Caco-2 (cell line): ENCODE results near the gene NTN5. TPM values are rescaled to one million over a fixed set of nuclear protein-coding genes. Genes with fewer than 3 reads are reported as not detected.
"Not testable (repeated sequence)": the region's sequence is repeated elsewhere in the genome, so short reads cannot be mapped to it uniquely, and the experiment has no call there.

Experiments used
- BruUV-seq: library from RNA; stranded (reverse); fragments of 400-500 nt; replicated peaks from 2 replicates; lab custom pipeline; 2021; lab: Mats Ljungman, UMichigan
- CTCF ChIA-PET: fragments of 300-600 bp; sonication (Branson Sonifier 250); formaldehyde crosslinking; loops from one replicate; lab custom pipeline; 2022; ENCODE audit warnings: antibody characterized with exemption; lab: Charles Lee
- POLR2A ChIA-PET: fragments of 300-600 bp; sonication (Branson Sonifier 250); formaldehyde crosslinking; loops from one replicate; lab custom pipeline; 2022; ENCODE audit warnings: antibody characterized with exemption; lab: Charles Lee
- DNase-seq, 2 experiments: peaks; one replicate each; pipeline versions ENCODE4 v3.0.0 to v3.0.0-alpha.2; 2020 to 2022
- H3K27me3 ChIP-seq: replicated peaks from 2 replicates; pipeline ENCODE4 v1.6.0; 2011; ENCODE audit warnings: low read length; ENCODE audit not compliant: control insufficient read depth, insufficient read depth
- H3K36me3 ChIP-seq: 2 replicates; pipeline ENCODE4 v1.5.1; 2011; ENCODE audit warnings: low read length; ENCODE audit not compliant: control insufficient read depth, insufficient read depth
- H3K4me1 ChIP-seq: fragments of 250-450 bp; sonication (Bioruptor Pico); 2 replicates; pipeline ENCODE4 v1.5.1; 2020; ENCODE audit warnings: mild to moderate bottlenecking
- H3K4me3 ChIP-seq: 2 replicates; pipeline ENCODE4 v1.5.1; 2011; ENCODE audit warnings: low read depth, mild to moderate bottlenecking, control low read depth, low read length
- H3K9me3 ChIP-seq: fragments of 250-450 bp; sonication (Bioruptor Pico); 2 replicates; pipeline ENCODE4 v1.5.1; 2020; ENCODE audit warnings: mild to moderate bottlenecking, moderate library complexity
- H3K27ac Mint-ChIP-seq: one replicate; pipeline ENCODE4 v1.8.0; 2022; ENCODE audit warnings: mixed read lengths; ENCODE audit not compliant: unreplicated experiment
- H3K27me3 Mint-ChIP-seq: one replicate; pipeline ENCODE4 v1.8.0; 2022; ENCODE audit warnings: mixed read lengths; ENCODE audit not compliant: insufficient read depth, unreplicated experiment
- H3K36me3 Mint-ChIP-seq: one replicate; pipeline ENCODE4 v1.8.0; 2022; ENCODE audit warnings: mild to moderate bottlenecking, mixed read lengths; ENCODE audit not compliant: insufficient read depth, unreplicated experiment
- H3K4me1 Mint-ChIP-seq: one replicate; pipeline ENCODE4 v1.8.0; 2022; ENCODE audit warnings: low read depth, mixed read lengths; ENCODE audit not compliant: unreplicated experiment
- H3K4me3 Mint-ChIP-seq: one replicate; pipeline ENCODE4 v1.8.0; 2022; ENCODE audit warnings: mild to moderate bottlenecking, moderate library complexity, mixed read lengths; ENCODE audit not compliant: unreplicated experiment
- H3K9me3 Mint-ChIP-seq: one replicate; pipeline ENCODE4 v1.8.0; 2022; ENCODE audit warnings: mixed read lengths; ENCODE audit not compliant: unreplicated experiment
- intact Hi-C: fragments of 100-400 bp; cut with micrococcal nuclease; formaldehyde crosslinking; loops from one replicate; pipeline ENCODE4 v1.10.0; 2022; ENCODE audit not compliant: unreplicated experiment
- total RNA-seq: library from RNA; stranded (reverse); gene quantifications from 2 replicates; pipeline ENCODE4 v1.2.3, GENCODE V29; 2022
- TF ChIP-seq, protein P1 (sequence below), 2 experiments: fragments of 200-600 bp in 1 of 2; IDR thresholded peaks; 1 replicate in 1 of 2; 2 replicates in 1 of 2; pipeline versions ENCODE4 v1.5.1 to v1.8.0; 2011 to 2022; ENCODE audit warnings: antibody characterized with exemption in 1 of 2, control low read depth in 1 of 2, inconsistent platforms in 1 of 2, low read depth in 1 of 2, low read length in 1 of 2, mild to moderate bottlenecking in 1 of 2, moderate library complexity in 1 of 2; ENCODE audit not compliant: insufficient read depth in 1 of 2, severe bottlenecking in 1 of 2, unreplicated experiment in 1 of 2

The NTN5 gene
- total RNA-seq, 1 experiment from 2014 or later = 0.34 TPM

DNA sequence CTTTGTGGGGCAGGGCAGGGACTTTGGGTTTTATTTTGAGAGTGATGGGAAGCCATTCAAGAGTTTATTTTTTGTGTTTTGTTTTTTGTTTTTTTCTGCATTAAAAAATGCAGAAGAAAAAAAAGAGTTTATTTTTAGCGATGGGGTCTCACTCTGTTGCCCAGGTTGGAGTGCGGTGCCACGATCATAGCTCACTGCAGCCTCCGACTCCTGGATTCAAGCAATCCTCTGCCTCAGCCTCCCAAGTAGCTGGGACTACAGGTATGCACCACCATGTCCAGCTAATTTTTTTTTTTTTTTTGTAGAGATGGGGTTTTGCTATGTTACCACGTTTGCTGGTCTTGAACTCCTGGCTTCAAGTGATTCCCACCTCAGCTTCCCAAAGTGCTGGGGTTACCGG lies 14.3 kb downstream of the NTN5 start:
- H3K4me1 ChIP-seq = peaks cover 10% of the 10 kb centered on the region; the same call in 1 of the 2 replicates
- Mint-ChIP-seq H3K9me3 (no peaks in the 10 kb centered on the region), H3K4me1 (no peaks in the 10 kb centered on the region), H3K4me3 (no peak overlapping the region), H3K27ac (no peak overlapping the region), H3K36me3 (peaks cover 9% of the 10 kb centered on the region), H3K27me3 (no peaks in the 10 kb centered on the region)
- ChIA-PET CTCF (no interaction called here), POLR2A (no interaction called here)
- DNase-seq = no peak
- H3K36me3 ChIP-seq = no peaks in the 10 kb centered on the region
- TF ChIP-seq, protein P1, sequence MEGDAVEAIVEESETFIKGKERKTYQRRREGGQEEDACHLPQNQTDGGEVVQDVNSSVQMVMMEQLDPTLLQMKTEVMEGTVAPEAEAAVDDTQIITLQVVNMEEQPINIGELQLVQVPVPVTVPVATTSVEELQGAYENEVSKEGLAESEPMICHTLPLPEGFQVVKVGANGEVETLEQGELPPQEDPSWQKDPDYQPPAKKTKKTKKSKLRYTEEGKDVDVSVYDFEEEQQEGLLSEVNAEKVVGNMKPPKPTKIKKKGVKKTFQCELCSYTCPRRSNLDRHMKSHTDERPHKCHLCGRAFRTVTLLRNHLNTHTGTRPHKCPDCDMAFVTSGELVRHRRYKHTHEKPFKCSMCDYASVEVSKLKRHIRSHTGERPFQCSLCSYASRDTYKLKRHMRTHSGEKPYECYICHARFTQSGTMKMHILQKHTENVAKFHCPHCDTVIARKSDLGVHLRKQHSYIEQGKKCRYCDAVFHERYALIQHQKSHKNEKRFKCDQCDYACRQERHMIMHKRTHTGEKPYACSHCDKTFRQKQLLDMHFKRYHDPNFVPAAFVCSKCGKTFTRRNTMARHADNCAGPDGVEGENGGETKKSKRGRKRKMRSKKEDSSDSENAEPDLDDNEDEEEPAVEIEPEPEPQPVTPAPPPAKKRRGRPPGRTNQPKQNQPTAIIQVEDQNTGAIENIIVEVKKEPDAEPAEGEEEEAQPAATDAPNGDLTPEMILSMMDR (IDR thresholded peaks at IDR 0.05; ENCODE audit: insufficient read depth in 1 of 2, low read depth in 1 of 2, low read length in 1 of 2, severe bottlenecking in 1 of 2, unreplicated experiment in 1 of 2) = no peak
- no TSS peak for BruUV-seq
- H3K4me3 ChIP-seq = no peak overlapping the region
- H3K27me3 ChIP-seq = no peaks in the 10 kb centered on the region
- H3K9me3 ChIP-seq = no peaks in the 10 kb centered on the region
- intact Hi-C loops = no loop called here

DNA sequence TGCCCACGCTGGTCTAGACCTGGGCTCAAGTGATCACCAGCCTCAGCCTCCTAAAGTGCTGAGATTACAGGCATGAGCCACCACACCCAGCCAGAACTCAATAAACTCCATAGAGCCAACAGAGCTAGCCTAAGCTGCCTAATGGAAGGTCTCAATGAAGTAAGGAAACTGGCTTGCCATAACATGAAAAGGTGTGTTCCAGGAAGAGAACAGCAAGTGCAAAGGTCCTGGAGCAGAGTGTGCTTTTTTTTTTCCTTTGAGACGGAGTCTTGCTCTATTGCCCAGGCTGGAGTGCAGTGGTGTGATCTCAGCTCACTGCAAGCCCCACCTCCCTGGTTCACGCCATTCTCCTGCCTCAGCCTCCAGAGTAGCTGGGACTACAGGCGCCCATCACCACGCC lies 15.0 kb downstream of the NTN5 start:
- peaks cover 10% of the 10 kb centered on the region; the same call in 1 of the 2 replicates for H3K4me1 ChIP-seq
- H3K36me3 ChIP-seq, H3K4me3 ChIP-seq, H3K36me3 Mint-ChIP-seq, H3K27ac Mint-ChIP-seq, H3K4me3 Mint-ChIP-seq, H3K27me3 Mint-ChIP-seq, H3K27me3 ChIP-seq, H3K9me3 Mint-ChIP-seq, intact Hi-C loops, POLR2A ChIA-PET, H3K9me3 ChIP-seq, H3K4me1 Mint-ChIP-seq, DNase-seq, BruUV-seq: not testable (repeated sequence)
- CTCF ChIA-PET = interaction anchor here (0.6 kb wide), 1 partner anchor 1360 kb away, joined by 5 read pairs; no protein-coding TSS in a partner anchor

DNA sequence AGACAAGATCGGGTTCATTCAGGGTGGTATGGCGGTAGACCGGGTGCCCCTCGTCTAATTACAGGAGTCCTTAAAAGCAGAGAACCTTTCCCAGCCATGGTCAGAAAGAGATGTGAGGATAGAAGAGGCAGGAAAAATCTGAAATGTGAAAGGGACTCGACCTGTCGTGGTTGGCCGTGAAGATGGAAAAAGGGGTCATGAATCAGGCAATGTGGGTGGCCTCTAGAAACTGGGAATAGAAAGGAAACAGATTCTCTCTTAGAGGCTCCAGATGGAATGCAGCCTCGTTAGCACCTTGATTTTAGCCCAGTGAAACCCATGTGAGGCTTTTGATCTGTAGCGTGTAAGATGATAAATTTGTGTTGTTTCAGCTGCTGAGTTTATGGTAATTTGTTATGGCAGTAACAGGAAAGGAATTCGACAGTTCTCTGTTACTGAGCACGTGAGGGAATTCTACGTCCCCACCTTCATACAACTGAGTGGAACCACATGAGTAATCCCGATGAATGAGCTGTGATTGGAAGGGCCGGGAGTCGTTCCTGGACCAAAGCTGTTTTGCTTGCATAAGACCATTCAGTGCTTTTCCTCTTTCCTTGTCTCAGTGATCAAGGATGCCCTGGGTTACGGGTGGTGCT lies 15.9 kb downstream of the NTN5 start:
- H3K4me3 Mint-ChIP-seq = no peak overlapping the region

More for the DNA sequence above, 15.9 kb downstream of the NTN5 start:
- Mint-ChIP-seq H3K27me3 (no peaks in the 10 kb centered on the region), H3K9me3 (no peaks in the 10 kb centered on the region), H3K36me3 (peaks cover 9% of the 10 kb centered on the region), H3K27ac (no peak overlapping the region), H3K4me1 (no peaks in the 10 kb centered on the region)
- no peaks in the 10 kb centered on the region for H3K27me3 ChIP-seq
- TF ChIP-seq, protein P1 (IDR thresholded peaks at IDR 0.05; ENCODE audit: insufficient read depth in 1 of 2, low read depth in 1 of 2, low read length in 1 of 2, severe bottlenecking in 1 of 2, unreplicated experiment in 1 of 2) = no peak
- no peak for DNase-seq
- no TSS peak for BruUV-seq
- no peak overlapping the region for H3K4me3 ChIP-seq
- ChIA-PET CTCF (no interaction called here), POLR2A (no interaction called here)
- intact Hi-C loops = no loop called here
- H3K36me3 ChIP-seq = no peaks in the 10 kb centered on the region
- peaks cover 10% of the 10 kb centered on the region; the same call in 1 of the 2 replicates for H3K4me1 ChIP-seq
- H3K9me3 ChIP-seq = no peaks in the 10 kb centered on the region
